SK-N-SH (cell line): ENCODE results near the gene ZCCHC7. TPM values are rescaled to one million over a fixed set of nuclear protein-coding genes. Genes with fewer than 3 reads are reported as not detected.

Experiments used
- CTCF ChIA-PET: fragments of 300-600, 350-600 bp; formaldehyde crosslinking; extraction: SDS; loops from one replicate; lab custom pipeline; 2021; lab: Yijun Ruan, JAX
- POLR2A ChIA-PET: fragments of 350-600 bp; sonication (Branson Sonifier 250); formaldehyde crosslinking; extraction: SDS; loops from one replicate; lab custom pipeline; 2020; ENCODE audit warnings: antibody characterized with exemption, inconsistent platforms; lab: Yijun Ruan, JAX
- DNase-seq: peaks from one replicate; pipeline ENCODE4 v3.0.0; 2012
- H2AFZ ChIP-seq: fragments of 200-600 bp; sonication (generic); 2 replicates; pipeline ENCODE4 v1.8.1; 2016; ENCODE audit warnings: antibody characterized with exemption, mild to moderate bottlenecking, low read depth
- H3F3A ChIP-seq: fragments of 200-600 bp; sonication (generic); replicated peaks from 2 replicates; pipeline ENCODE3; 2016; ENCODE audit warnings: antibody characterized with exemption, mild to moderate bottlenecking; ENCODE audit not compliant: insufficient read depth
- H3K27ac ChIP-seq, 2 experiments: fragments of 200-500 bp in 1 of 2; fragments of 200-600 bp in 1 of 2; sonication (Bioruptor generic) in 1 of 2; sonication (generic), shearing (Covaris generic) in 1 of 2; 2 replicates each; pipeline versions ENCODE4 v1.5.1 to v1.6.1; 2014 to 2016; ENCODE audit warnings: low read depth in 2 of 2, inconsistent platforms in 1 of 2, low read length in 1 of 2, mild to moderate bottlenecking in 1 of 2, mixed read lengths in 1 of 2
- H3K27me3 ChIP-seq: fragments of 200-600 bp; sonication (generic), shearing (Covaris generic); 2 replicates; pipeline ENCODE4 v1.6.1; 2016; ENCODE audit warnings: mixed run types; ENCODE audit not compliant: insufficient read depth
- H3K36me3 ChIP-seq, 2 experiments: fragments of 200-500 bp in 1 of 2; fragments of 200-600 bp in 1 of 2; sonication (Bioruptor generic) in 1 of 2; sonication (generic) in 1 of 2; replicated peaks in 1 of 2; 2 replicates each; pipeline versions ENCODE3 to v1.5.1; 2014 to 2016; ENCODE audit warnings: low read length in 1 of 2, mild to moderate bottlenecking in 1 of 2; ENCODE audit not compliant: insufficient read depth in 2 of 2, control insufficient read depth in 1 of 2
- H3K4me1 ChIP-seq, 2 experiments: fragments of 200-500 bp in 1 of 2; fragments of 200-600 bp in 1 of 2; sonication (Bioruptor generic) in 1 of 2; sonication (generic), shearing (Covaris generic) in 1 of 2; 2 replicates each; pipeline versions ENCODE4 v1.5.1 to v1.6.1; 2014 to 2016; ENCODE audit warnings: low read depth in 1 of 2, low read length in 1 of 2, mixed run types in 1 of 2; ENCODE audit not compliant: insufficient read depth in 2 of 2, control insufficient read depth in 1 of 2
- H3K4me2 ChIP-seq: fragments of 200-600 bp; sonication (generic), shearing (Covaris generic); 2 replicates; pipeline ENCODE4 v1.6.1; 2017; ENCODE audit warnings: mixed run types
- H3K4me3 ChIP-seq, 2 experiments: fragments of 200-500 bp in 1 of 2; fragments of 200-600 bp in 1 of 2; sonication (Bioruptor generic) in 1 of 2; sonication (generic), shearing (Covaris generic) in 1 of 2; 2 replicates each; pipeline versions ENCODE4 v1.5.1 to v1.8.1; 2014 to 2016; ENCODE audit warnings: low read depth in 2 of 2, inconsistent platforms in 1 of 2, low read length in 1 of 2, mild to moderate bottlenecking in 1 of 2, mixed read lengths in 1 of 2, moderate library complexity in 1 of 2
- H3K79me2 ChIP-seq: fragments of 200-600 bp; sonication (generic); 2 replicates; pipeline ENCODE4 v1.8.1; 2017; ENCODE audit warnings: mild to moderate bottlenecking; ENCODE audit not compliant: insufficient read depth
- H3K9ac ChIP-seq: fragments of 200-600 bp; sonication (generic); 2 replicates; pipeline ENCODE4 v1.6.1; 2017; ENCODE audit warnings: mixed run types
- H3K9me2 ChIP-seq: fragments of 200-600 bp; sonication (generic); 2 replicates; pipeline ENCODE4 v1.6.1; 2017; ENCODE audit warnings: mixed run types
- H3K9me3 ChIP-seq: fragments of 200-600 bp; sonication (generic); 2 replicates; pipeline ENCODE4 v1.6.1; 2017; ENCODE audit warnings: mixed run types, mild to moderate bottlenecking, moderate library complexity
- H4K20me1 ChIP-seq: fragments of 200-600 bp; sonication (generic); 2 replicates; pipeline ENCODE4 v1.6.1; 2017; ENCODE audit warnings: mild to moderate bottlenecking, mixed run types; ENCODE audit not compliant: insufficient read depth
- ELF1 ChIP-seq: IDR thresholded peaks from 2 replicates; pipeline ENCODE4 v1.4.0; 2012
- EZH2phosphoT487 ChIP-seq: fragments of 200-600 bp; sonication (generic); IDR thresholded peaks from 2 replicates; pipeline ENCODE4 v1.6.1; 2017; ENCODE audit warnings: low read depth, mixed run types, mild to moderate bottlenecking, antibody characterized with exemption, moderate library complexity, borderline replicate concordance
- FOSL2 ChIP-seq: IDR thresholded peaks from 2 replicates; pipeline ENCODE4 v1.4.0; 2012; ENCODE audit warnings: low read depth, mild to moderate bottlenecking, moderate library complexity, borderline replicate concordance
- FOXJ3 ChIP-seq: sonication (generic); formaldehyde crosslinking; IDR thresholded peaks from 2 replicates; pipeline ENCODE4 v1.5.1; 2020; ENCODE audit warnings: mild to moderate bottlenecking, missing genetic modification reagents
- FOXM1 ChIP-seq: IDR thresholded peaks from 2 replicates; pipeline ENCODE4 v1.4.0; 2012; ENCODE audit warnings: low read depth, mild to moderate bottlenecking
- GATA2 ChIP-seq: sonication (generic); formaldehyde crosslinking; IDR thresholded peaks from 2 replicates; pipeline ENCODE4 v1.5.0; 2020; ENCODE audit warnings: mild to moderate bottlenecking, missing genetic modification reagents
- JUND ChIP-seq: IDR thresholded peaks from 2 replicates; pipeline ENCODE4 v1.4.0; 2012
- MEF2A ChIP-seq: IDR thresholded peaks from 2 replicates; pipeline ENCODE4 v1.4.0; 2012; ENCODE audit warnings: low read depth, borderline replicate concordance
- MXI1 ChIP-seq: IDR thresholded peaks from 2 replicates; pipeline ENCODE4 v1.6.1; 2012; ENCODE audit warnings: mild to moderate bottlenecking, low read depth, low read length, improper control_type of control experiment
- NRF1 ChIP-seq: IDR thresholded peaks from 2 replicates; pipeline ENCODE4 v1.6.1; 2012; ENCODE audit warnings: low read depth, mild to moderate bottlenecking, low read length
- POLR2AphosphoS5 ChIP-seq: IDR thresholded peaks from 2 replicates; pipeline ENCODE4 v1.6.1; 2012; ENCODE audit warnings: low read depth, low read length
- RAD21 ChIP-seq: IDR thresholded peaks from 2 replicates; pipeline ENCODE4 v1.6.1; 2012; ENCODE audit warnings: mild to moderate bottlenecking, low read length
- RXRA ChIP-seq: IDR thresholded peaks from 2 replicates; pipeline ENCODE4 v1.4.0; 2012; ENCODE audit warnings: low read depth, mild to moderate bottlenecking, borderline replicate concordance
- SIN3A ChIP-seq: IDR thresholded peaks from 2 replicates; pipeline ENCODE4 v1.6.1; 2012; ENCODE audit warnings: low read depth, mild to moderate bottlenecking, low read length, moderate library complexity, borderline replicate concordance
- SMC3 ChIP-seq: IDR thresholded peaks from 2 replicates; pipeline ENCODE4 v1.6.1; 2012; ENCODE audit warnings: low read depth, low read length, improper control_type of control experiment
- TCF12 ChIP-seq: IDR thresholded peaks from 2 replicates; pipeline ENCODE4 v1.4.0; 2012
- TEAD4 ChIP-seq: IDR thresholded peaks from 2 replicates; pipeline ENCODE4 v1.4.0; 2012; ENCODE audit warnings: mild to moderate bottlenecking, borderline replicate concordance; ENCODE audit not compliant: insufficient read depth
- YY1 ChIP-seq: IDR thresholded peaks from 2 replicates; pipeline ENCODE4 v1.4.0; 2012; ENCODE audit warnings: low read depth, mild to moderate bottlenecking
- WGBS: methylation state at CpG from one replicate; pipeline ENCODE4 v1.1.6; 2017; ENCODE audit warnings: low lambda C conversion rate; 5-methylcytosine and 5-hydroxymethylcytosine counted together
- polyA plus RNA-seq, 3 experiments: library from polyadenylated mRNA; depleted of rRNA; stranded (reverse); fragments of >200 nt; gene quantifications; 2 replicates each; pipeline ENCODE4 v1.2.3, GENCODE V29; 2012
- TF ChIP-seq, protein P1 (sequence below): IDR thresholded peaks from 2 replicates; pipeline ENCODE4 v1.4.0; 2012; ENCODE audit warnings: low read depth, borderline replicate concordance
- TF ChIP-seq, protein P2 (sequence below): fragments of 150-350 bp; IDR thresholded peaks from 2 replicates; pipeline ENCODE4 v1.6.1; 2017; ENCODE audit warnings: antibody characterized with exemption, low read length, low read depth, borderline replicate concordance
- TF ChIP-seq, protein P3 (sequence below): fragments of 150-350 bp; IDR thresholded peaks from 2 replicates; pipeline ENCODE4 v1.6.1; 2016; ENCODE audit warnings: mild to moderate bottlenecking, low read depth, low read length

The ZCCHC7 gene
- polyA plus RNA-seq, 1 of the 3 experiments (the other 2 are of a cell fraction) = 12.6 TPM

DNA sequence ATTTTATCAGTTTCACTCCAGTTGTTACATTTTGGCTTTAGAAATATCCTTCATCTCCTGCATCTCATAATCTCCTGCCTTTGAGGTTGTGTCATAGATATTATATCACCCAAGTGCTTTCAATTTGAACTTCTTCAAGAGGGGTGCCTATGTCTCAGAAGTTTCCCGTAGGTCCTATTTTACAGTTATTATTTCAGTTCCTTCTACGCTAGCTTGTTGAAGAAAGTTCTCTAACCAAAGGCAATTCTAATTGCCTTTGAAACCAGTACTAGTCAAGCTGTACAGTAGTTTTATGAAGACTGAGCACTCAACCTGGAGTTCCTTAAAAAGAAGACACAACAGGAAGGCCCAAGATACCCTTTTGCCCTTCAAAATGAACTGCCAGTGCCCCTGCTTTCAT, 116.4 kb downstream of the ZCCHC7 start:
- Histone ChIP-seq H3K4me2 (no peak overlapping the region), H3K4me3 (no peak overlapping the region), H3F3A (no peaks in the 10 kb centered on the region), H3K9me3 (no peaks in the 10 kb centered on the region), H3K79me2 (peaks cover 30% of the 10 kb centered on the region), H3K27ac (no peak overlapping the region), H2AFZ (no peak overlapping the region), H3K4me1 (peaks cover 0 to 6% of the 10 kb centered on the region in 2 experiments; a peak in 1 of 4 replicates), H4K20me1 (no peaks in the 10 kb centered on the region), H3K9me2 (no peaks in the 10 kb centered on the region), H3K36me3 (peaks cover 0 to 2% of the 10 kb centered on the region in 2 experiments), H3K27me3 (no peaks in the 10 kb centered on the region), H3K9ac (no peak overlapping the region)
- TF ChIP-seq, protein P1, sequence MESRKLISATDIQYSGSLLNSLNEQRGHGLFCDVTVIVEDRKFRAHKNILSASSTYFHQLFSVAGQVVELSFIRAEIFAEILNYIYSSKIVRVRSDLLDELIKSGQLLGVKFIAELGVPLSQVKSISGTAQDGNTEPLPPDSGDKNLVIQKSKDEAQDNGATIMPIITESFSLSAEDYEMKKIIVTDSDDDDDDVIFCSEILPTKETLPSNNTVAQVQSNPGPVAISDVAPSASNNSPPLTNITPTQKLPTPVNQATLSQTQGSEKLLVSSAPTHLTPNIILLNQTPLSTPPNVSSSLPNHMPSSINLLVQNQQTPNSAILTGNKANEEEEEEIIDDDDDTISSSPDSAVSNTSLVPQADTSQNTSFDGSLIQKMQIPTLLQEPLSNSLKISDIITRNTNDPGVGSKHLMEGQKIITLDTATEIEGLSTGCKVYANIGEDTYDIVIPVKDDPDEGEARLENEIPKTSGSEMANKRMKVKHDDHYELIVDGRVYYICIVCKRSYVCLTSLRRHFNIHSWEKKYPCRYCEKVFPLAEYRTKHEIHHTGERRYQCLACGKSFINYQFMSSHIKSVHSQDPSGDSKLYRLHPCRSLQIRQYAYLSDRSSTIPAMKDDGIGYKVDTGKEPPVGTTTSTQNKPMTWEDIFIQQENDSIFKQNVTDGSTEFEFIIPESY = no peak
- TF ChIP-seq, protein P2, sequence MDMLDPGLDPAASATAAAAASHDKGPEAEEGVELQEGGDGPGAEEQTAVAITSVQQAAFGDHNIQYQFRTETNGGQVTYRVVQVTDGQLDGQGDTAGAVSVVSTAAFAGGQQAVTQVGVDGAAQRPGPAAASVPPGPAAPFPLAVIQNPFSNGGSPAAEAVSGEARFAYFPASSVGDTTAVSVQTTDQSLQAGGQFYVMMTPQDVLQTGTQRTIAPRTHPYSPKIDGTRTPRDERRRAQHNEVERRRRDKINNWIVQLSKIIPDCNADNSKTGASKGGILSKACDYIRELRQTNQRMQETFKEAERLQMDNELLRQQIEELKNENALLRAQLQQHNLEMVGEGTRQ = no peak
- TF ChIP-seq POLR2AphosphoS5 (no peak), TCF12 (no peak)
- ChIA-PET POLR2A (no interaction called here), CTCF (interaction anchor here (0.6 to 1.2 kb wide), 2 partner anchors 23 to 364 kb away, joined by 3 read pairs; no protein-coding TSS in a partner anchor)
- DNase-seq = no peak
- WGBS = 100% methylated on average over 2 of the region's 2 CpGs

DNA sequence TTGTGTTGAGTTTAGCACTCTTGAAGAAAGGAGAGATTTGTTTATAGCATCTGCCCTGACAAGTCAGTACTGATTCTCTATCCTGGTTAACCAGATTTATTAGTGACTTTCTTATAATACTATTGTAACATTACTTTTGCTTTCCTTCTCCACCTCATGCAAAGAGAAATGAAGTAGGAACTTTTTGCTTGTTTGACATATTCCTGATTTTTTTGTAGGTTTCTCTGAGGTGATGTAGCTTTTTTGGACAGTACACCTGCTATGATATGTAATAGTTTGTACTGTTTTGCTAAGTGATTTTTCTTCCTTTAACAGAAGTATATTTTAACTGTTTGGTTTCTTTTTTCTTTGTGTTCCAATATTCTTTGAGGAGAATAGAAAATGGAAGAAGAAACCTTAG, 117.7 kb downstream of the ZCCHC7 start:
- peaks cover 2 to 4% of the 10 kb centered on the region in 2 experiments for H3K36me3 ChIP-seq
- POLR2A ChIA-PET = no interaction called here

More for the DNA sequence above, 117.7 kb downstream of the ZCCHC7 start:
- H3K9ac ChIP-seq = no peak overlapping the region
- TF ChIP-seq FOXJ3 (no peak), RAD21 (no peak), SIN3A (no peak), FOSL2 (no peak), YY1 (no peak), ELF1 (no peak), NRF1 (no peak), EZH2phosphoT487 (no peak), MEF2A (no peak), RXRA (no peak), JUND (no peak), MXI1 (no peak), SMC3 (no peak), TCF12 (no peak), FOXM1 (no peak), GATA2 (CRISPR knock-in tag) (no peak), TEAD4 (no peak)
- TF ChIP-seq, protein P2 = no peak
- TF ChIP-seq, protein P1 = no peak
- TF ChIP-seq, protein P3, sequence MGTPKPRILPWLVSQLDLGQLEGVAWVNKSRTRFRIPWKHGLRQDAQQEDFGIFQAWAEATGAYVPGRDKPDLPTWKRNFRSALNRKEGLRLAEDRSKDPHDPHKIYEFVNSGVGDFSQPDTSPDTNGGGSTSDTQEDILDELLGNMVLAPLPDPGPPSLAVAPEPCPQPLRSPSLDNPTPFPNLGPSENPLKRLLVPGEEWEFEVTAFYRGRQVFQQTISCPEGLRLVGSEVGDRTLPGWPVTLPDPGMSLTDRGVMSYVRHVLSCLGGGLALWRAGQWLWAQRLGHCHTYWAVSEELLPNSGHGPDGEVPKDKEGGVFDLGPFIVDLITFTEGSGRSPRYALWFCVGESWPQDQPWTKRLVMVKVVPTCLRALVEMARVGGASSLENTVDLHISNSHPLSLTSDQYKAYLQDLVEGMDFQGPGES = no peak
- TF ChIP-seq, all 33 proteins: peak for 0
- Histone ChIP-seq H3K79me2 (peaks cover 30% of the 10 kb centered on the region), H3K4me1 (peaks cover 0 to 6% of the 10 kb centered on the region in 2 experiments; a peak in 1 of 4 replicates), H3K9me3 (no peaks in the 10 kb centered on the region), H3F3A (no peaks in the 10 kb centered on the region), H3K4me3 (no peak overlapping the region), H3K4me2 (no peak overlapping the region), H3K9me2 (no peaks in the 10 kb centered on the region), H2AFZ (no peak overlapping the region), H3K27ac (no peak overlapping the region), H3K27me3 (no peaks in the 10 kb centered on the region), H4K20me1 (no peaks in the 10 kb centered on the region)
- CTCF ChIA-PET = no interaction called here
- no peak for DNase-seq
